NAMALWA (cell line): ENCODE data around the gene VPS33A.
"Not testable (repeated sequence)": the region's sequence is repeated elsewhere in the genome, so short reads cannot be mapped to it uniquely, and the experiment has no call there.

Experiments used
- DNase-seq: peaks from one replicate; pipeline ENCODE4 v3.0.0-alpha.2; 2015; ENCODE audit warnings: low spot score

VPS33A gene

DNA sequence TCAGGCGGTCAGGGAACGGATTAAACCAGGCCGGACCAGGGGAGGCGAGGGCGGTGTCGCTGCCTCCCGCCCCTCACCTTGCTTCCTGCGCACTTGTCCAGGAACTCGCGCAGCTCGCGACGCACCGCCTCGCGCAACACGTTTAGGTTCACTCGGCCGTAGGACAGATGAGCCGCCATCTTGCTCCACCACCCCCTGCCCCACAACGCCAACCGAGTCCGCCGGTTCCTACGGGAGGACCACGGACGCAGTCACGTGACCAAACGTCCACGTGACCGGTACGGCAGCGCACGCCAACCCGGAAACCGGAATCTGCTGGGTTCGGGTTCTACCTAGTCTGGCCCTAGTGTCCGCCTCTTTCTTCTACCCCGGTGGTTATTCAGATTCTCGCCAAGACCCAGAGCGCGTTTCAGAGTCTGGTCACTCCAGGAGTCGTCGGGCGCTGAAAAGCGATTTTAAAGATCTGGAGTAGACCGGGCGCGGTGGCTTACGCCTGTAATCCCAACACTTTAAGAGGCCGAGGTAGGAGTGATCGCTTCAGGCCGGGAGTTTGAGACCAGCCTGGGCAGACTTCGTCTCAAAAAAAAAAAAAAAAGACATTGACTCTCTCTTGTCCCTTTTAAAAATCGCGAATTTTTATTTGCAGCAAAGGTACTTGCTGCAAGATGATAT is at the start of gene VPS33A:
VPS33A (minus strand) TSS at position 265 of the 672 bp plus-strand sequence; CDS start at position 179, 86 bp downstream.
- DNase-seq: peak; percentile 98

DNA sequence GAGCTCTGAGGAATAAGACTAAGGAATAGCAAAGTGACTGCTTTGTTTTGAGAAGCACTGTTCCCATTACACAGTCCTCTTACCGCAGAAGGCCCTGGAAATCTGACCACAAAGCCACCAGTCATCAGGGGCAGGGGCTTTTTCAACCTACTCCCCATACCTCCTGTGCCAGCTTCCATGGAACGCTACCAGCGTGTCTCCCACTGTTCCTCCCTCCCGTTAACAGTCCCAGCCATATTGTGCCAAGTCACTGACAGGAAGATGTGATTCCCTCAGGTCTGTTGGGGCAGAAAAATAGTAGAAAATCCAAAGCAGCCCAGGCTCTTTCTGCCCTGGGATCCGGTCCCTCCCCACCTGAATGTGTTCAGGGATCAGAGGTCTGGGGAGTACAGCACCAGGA is 46.6 kb upstream of the VPS33A start:
- DNase-seq: no peak

DNA sequence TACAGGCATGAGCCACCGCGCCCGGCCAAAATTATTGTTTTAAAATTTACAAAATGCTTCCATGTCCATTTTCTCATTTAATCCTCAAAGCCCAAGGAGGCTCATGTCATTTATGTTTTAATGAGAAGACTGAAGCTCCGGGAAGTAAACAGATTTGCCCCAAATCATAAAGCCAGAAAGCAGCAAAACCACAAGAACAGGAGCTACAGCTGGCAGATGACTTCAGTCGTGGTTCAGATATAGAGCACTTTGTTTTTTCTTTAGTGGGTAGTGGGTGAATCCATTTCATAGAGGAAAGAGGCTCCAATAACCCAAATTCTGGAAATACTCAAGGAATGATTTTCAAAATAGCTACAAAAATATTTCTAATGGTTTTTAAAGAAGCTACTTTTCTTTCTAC is 45.4 kb upstream of the VPS33A start:
- peak; percentile 19 for DNase-seq

DNA sequence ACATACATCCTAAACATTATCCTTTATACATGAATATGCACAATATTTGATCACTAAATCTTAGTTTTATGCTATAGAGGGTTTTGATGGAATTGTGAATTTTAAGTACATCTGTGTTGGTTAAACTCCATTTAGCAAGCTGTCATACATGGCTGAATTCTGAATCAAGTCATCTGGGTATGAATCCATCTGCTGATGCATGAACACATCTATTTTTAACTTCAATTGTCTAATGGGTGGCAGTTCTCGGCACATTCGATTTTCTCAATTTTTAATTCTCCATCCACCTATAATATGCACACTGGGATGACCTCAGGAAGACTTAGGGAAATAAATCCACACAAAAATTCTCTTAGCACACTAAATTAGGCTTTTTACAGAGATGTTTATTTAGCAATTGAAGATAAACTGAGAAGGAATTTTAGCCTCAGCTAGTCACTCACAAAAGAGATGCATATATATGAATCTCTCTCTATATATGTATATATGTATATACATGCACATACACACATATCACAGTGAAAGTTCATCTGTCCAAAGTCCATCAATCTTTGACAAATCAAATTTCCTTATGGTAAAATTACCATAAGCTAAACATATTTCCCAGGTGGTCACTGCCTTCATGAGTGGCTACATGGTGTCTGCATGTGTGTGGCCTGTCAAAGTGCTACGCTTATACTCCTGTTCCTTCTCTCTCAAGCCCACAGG is 44.5 kb upstream of the VPS33A start:
- DNase-seq: peak; percentile 37

DNA sequence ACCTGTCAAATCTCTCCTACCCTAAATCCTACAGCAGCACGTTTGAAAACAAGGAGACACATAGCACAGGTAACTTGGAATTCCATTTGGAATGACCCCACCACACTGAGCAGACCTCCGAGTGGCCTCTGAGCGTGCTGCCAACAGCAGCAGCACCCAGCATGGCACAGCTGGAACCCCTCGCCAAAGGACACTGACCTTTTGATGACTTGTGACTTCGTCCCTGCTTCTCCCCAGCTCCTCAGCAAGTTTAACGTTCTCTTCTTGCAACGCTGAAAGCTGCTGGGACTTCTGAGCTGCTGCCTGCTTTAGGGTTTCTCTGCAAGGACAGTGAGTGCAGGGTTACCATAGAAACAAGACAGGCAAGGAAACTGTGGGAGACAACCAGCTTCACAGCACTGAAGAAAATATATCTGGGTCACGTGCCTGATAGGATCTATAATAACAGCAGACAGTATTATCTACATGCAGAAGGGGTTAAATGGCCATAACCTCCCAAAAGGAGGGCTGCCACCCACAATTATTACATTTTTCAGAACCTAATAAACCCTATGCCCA is 43.3 kb upstream of the VPS33A start:
- no peak for DNase-seq

DNA sequence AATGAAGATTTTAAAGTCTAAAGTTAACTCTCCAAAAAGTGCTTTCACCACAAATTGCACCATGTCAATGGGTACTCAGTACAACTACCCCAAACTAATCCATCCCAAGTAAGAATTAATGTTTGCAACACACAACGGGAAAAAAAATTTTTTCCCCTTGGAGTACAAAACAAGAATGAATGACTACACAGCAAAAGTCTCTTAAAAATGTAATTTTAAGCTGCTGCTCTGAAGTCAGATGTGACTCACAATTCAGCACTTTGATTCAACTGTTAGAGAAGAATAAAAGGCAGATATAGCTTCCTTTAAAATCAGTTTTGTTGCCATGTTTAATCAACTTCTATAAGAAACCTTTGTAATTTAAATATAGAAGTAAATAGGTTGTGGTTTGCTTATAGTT is 42.5 kb upstream of the VPS33A start:
- DNase-seq: no peak

DNA sequence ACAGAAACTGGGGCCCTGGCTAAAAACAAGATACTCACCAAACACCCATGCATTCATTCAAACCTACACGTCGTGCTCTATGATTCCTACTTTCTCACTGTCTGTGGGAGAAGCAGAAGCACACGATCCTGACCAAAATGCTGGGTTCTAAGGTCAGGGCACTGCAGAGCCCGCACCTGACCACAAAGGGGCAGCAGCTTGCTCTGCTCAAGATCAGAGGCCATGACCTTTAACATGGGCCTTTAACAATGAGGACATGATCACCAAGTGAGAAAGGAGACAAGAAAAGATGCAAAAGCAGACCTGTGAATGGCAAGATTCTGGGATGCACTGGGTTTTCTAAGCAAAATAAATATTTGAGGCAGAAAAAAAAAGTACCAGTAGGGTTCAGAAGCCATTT is 40.1 kb upstream of the VPS33A start:
- peak; percentile 19 for DNase-seq

DNA sequence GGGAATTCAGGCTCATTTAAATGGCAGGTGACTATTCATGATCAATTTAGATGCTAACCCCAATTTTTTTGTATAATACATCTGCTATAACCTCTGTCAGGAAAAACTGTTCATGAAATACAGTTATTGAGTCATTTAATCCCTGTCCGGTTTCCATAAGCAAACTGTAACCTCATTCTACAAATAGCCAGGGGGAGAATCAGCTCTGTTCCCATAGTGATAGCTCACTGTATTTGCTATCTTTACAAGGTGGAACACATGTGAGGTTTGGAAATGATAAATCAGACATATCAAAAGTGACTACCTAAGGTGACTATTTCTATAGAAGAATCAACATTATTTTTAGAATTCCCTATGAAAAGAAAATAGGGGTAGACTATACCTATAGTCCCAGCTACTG is 38.6 kb upstream of the VPS33A start:
- DNase-seq: no peak

DNA sequence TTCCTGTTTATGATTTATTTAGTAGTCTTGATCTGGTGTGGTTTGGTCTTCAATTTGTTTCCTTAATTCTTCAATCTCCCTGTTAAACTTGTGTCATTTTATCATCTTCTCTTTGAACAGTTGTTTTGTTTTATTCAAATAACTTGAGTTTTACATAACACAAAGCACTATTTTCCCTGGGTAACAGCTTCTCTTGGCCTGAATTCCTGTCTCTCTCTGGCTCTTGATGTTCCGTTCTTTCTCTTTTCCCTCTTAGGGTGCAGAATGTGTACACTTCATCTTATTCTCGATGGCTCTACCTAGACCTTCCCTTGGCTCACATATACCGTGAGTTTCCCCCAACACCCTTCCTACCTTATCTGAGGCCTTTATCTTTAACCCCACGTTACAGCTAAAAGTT is 36.8 kb upstream of the VPS33A start:
- no peak for DNase-seq

DNA sequence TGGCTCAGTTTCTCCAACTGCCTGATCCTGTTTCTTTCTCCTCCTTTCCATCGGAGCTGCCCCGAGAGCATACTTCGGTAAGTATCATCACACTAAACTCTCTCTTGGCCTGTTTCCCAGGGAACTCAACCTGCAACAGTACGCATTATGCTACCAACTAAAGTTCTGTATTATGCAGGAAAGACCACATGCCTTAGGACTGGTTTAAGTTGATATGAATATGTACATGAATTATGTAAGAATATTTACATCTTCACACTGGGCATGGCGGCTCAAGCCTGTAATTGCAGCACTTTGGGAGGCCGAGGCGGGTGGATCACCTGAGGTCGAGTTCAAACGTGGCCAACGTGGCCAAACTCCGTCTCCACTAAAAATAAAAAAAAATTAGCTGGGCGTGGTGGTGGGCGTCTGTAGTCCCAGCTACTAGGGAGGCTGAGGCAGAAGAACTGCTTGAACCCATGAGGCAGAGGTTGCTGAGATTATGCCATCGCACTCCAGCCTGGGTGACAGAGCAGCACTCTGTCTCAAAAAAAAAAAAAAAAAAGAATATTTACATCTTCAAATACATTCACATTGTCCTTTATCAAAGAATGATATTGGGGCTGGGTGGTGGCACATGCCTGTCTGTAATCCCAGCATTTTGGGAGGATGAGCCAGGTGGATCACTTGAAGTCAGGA is 31.9 kb upstream of the VPS33A start:
- DNase-seq: no peak

DNA sequence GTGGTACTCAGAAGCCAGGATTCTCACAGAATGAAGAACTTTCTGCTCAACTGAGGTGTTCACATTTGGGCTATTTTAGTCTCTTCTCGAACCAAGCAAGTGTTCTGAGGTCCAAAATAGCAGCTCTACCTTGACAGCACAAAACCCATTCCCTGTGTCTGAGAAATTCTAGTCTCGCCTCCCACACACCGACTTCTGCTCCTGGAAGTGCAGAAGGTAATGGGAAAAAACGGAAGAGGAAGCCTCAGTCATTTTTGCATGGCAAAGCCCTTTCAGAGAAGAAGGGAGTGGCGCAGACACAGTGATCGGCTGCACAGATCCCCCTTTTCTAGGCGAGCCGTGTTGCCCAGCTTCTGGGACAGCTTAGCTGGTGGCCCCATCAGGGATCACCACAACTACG is 31.2 kb upstream of the VPS33A start:
- no peak for DNase-seq

DNA sequence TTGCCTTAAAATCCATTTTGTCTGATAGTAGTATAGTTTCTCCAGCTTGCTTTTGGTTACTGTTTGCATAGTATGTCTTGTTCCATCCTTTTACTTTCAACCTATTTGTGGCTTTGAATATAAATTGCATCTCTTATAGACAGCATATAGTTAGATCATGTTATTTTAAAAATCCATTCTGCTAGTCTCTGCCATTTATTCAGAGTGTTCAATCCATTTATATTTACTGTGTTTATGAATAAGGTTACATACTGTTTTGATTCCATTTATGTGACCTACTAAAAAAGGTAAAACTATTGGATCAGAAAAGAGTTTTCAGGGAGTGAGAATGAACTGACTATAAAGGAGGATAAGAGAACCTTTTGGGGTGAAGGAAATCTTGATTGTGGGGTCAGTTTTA is 29.6 kb upstream of the VPS33A start:
- no peak for DNase-seq

DNA sequence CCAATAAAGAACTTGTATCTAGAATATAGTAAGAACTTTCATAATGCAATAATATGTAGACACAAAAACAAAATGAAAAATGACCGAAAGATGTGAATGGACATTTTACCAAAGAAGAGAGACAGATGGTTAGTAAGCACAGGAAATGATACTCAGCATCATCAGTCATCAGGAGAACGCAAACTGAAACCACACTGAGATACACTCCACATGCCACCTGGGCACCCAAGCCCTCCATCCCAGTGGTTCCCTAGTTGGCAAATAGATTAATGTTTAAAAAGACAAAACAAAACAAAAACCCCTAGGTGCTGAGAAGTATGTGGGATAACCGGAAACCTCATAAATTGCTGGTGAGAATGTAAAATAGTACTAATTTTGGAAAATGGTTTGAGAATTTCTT is 26.8 kb upstream of the VPS33A start:
- peak; percentile 10 for DNase-seq

DNA sequence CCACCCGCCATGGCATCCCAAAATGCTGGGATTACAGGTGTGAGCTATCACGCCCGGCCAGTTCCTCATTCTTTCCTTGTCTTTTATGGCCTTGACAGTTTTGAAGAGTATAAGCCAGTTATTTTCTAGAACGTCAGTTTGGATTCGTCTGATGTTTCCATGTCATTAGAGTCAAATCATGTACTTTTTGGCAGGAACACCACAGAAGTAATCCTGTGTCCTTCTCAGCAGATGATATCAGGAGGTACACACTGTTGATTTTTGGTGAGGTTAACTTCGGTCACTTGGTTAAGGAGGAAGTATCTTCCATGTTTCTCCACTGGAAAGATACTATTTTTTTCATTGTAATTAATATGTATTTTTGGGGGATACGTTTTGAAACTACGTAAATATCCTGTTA is 25.1 kb upstream of the VPS33A start:
- no peak for DNase-seq

DNA sequence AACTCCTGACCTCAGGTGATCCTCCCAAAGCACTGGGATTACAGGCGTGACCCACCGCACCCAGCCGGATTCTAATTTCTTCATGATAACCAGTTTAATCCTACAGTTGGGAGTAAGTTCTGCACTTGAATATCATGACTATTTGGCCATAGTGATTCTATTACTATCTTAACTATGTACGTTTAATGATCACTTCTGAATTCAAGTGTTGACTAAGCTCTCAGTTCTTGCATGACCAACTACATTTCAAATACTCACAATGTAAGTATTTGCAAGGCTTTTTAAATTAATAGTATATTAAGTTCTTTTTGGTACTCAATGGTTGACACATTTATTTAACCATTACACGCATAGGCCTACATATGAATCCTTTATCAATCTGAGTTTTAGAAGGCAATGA is 17.4 kb upstream of the VPS33A start:
- no peak for DNase-seq

DNA sequence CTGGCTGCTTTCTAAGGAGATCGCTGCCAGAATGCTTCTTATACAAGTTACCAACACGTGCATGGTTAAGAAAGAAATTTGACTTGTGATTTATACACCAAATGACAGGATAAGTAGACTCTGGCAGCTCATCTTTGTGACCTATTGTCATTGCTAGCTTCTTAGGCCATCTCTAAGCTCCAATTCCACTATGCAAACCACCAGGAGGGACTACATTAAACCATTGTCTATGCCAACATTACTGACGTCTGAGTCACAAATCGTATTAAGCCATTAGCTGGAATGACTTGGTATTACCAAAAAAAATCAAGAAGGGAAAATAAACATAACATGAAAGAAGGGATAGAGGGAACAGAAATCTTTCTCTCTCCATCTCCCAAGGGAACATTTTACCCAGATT is 15.8 kb upstream of the VPS33A start:
- DNase-seq: no peak

DNA sequence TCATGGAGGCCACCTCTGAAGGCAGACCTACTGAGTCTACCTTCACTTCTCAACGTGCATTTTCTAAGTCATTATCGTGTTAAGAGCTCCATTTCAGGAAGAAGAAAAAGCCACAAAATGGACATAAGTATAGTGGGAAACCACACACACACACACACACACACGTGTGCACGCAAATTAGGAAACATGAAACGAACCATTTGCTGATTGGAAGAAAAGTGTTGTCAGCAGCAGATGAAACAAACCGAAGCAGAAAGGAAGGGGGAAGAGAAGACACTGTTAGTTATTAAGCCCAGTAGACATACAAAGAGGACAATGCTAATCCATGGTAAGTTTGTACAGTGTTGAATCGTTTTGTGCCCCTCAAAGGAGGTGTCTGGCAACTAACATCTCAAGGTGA is 9.9 kb upstream of the VPS33A start:
- DNase-seq: no peak

DNA sequence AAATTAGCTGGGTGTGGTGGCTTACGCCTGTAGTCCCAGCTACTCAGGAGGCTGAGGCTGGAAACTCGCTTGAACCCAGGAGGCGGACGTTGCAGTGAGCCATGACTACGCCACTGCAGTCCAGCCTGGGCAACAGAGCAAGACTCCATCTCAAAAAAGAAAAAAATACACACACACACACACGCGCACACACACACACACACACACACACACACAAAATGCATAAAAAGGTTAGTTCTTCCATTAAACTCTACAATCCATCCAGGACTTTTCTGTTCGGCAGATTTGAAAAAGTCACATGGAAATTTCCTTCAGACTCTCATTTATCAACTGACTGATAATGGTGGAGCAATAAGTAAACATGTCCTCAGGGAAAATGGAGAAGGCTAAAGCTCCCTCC is 9.2 kb upstream of the VPS33A start:
- no peak for DNase-seq

DNA sequence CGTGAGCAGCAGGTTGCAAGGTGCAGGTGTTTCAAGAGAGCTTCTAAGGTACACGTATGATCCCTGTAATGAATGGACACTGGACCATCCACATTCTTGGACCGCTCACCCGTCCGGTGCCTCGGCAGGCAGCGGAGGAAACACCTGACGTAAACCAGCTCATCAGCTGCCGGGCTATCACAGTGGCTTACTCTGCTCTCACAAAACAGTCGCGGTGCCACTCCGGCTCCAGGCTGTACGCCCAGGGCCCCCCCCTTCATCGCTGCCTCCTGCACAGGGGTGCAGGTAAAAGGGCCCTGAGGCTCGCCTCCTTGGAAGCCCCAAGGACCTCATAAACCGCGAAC is 436 bp downstream of the VPS33A start:
- DNase-seq: peak; percentile 62

DNA sequence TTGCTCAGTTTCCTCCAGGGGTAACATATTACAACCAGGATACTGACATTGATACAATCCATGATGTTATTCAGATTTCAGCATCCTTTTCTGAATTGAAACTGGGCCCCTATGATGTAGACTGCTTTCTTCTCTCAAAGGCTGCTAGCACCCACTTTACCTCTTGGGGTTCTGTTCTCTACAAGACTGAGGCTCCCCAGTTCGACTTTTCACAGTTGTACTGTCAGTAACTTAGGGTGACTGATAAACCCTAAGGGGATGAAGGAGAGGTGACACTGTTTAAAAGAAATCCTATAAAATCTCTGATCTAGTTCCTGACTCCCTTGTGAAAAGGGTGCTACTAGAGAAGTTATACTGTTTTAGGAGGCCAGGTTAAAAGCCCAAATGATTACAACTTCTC is 818 bp downstream of the VPS33A start:
- peak; percentile 51 for DNase-seq

DNA sequence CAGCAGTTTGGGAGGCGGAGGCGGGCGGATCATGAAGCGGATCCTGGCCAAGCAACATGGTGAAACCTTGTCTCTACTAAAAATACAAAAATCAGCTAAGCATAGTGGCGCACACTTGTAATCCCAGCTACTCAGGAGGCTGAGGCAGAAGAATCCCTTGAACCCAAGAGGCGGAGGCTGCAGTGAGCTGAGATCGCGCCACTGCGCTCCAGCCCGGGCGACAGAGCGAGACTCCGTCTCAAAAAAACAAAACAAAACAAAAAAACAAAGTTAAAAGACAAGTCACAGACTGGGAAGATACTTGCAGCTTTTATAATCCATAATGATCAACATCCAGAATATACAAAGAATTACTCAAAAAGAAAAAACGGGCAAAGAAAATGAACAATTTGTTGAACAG is 5.6 kb downstream of the VPS33A start:
- DNase-seq: not testable (repeated sequence)

DNA sequence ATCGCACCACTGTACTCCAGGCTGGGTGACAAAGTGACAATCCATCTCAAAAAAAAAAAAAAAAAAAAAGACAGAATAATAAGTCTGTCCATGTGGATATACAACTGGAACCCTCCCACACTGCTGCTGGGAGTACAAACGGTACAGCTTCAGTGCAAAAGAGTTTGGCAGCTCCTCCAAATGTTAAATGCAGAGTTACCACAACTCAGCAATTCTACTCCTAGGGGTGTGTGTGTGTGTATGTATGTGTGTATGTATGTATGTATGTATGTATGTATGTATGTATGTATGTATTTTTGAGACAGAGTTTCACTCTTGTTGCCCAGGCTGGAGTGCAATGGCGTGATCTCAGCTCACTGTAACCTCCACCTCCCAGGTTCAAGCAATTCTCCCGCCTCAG is 7.4 kb downstream of the VPS33A start:
- not testable (repeated sequence) for DNase-seq

DNA sequence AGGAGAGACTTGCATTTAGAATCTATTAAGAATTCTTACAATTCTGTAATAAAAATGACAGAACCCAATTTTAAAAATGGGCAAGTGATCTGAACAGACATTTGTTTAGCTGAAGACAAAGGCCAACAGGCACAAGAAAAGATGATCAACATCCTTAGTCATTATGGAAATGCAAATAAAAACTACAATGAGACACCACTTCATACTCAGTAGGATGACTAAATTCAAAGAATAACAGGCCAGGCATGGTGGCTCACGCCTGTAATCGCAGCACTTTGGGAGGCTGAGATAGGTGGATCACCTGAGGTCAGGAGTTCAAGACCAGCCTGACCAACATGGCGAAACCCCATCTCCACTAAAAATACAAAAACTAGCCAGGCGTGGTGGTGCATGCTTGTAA is 7.8 kb downstream of the VPS33A start:
- not testable (repeated sequence) for DNase-seq
